Measurements from ENCODE around the gene REPIN1.

REPIN1 gene

DNA sequence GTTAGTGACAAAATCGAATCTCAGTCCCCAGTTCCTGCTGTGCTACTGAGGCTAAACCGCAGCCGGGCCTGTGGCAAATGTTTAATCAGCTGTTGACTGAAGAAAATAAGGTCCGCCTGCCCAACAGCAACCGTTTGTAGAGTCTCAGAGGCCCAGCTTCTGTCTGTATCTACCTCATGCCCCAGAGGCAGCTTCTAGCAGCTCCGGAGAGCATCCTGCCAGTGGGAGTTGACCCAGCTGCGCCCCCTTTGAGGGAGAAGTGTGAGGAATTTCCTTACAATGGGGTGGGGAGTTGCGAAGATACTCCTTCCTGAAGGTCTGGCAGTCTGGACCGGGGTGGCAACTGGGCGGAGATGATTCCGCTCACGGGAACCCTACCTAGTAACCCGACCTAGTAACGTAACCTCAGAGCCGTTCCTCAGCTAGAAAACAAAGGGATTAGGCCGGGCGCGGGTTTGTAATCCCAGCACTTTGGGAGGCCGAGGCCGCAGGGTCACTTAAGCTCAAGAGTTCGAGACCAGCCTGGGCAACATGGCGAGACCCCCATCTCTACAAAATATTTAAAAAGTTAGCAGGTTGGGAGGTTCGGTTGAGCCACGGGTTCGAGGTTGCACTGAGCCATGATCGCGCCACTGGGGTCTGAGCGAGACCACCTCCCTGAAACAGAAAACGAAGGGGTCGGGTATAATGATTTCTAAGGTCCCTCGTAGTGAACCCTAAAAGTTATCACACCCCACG, 9.7 kb downstream of the REPIN1 start (continued):
- TF ChIP-seq ZNF239 (tag by site-specific recombination; IDR thresholded peaks at IDR 0.05) (no peak), PRDM4 (tag by site-specific recombination; IDR thresholded peaks at IDR 0.05) (no peak), ZNF155 (tag by site-specific recombination; IDR thresholded peaks at IDR 0.05) (no peak), KLF7 (tag by site-specific recombination; IDR thresholded peaks at IDR 0.05; ENCODE audit: borderline replicate concordance) (no peak; the same call in 1 of the 2 replicates), ZNF513 (tag by site-specific recombination; IDR thresholded peaks at IDR 0.05) (no peak), ZNF837 (tag by site-specific recombination; IDR thresholded peaks at IDR 0.05) (no peak), ZBTB49 (tag by site-specific recombination; IDR thresholded peaks at IDR 0.05; ENCODE audit: low read depth) (no peak), ZNF610 (tag by site-specific recombination; IDR thresholded peaks at IDR 0.05; ENCODE audit: borderline replicate concordance) (no peak), ZNF354C (tag by site-specific recombination; IDR thresholded peaks at IDR 0.05; ENCODE audit: borderline replicate concordance, low read depth) (no peak), SCRT2 (tag by site-specific recombination; IDR thresholded peaks at IDR 0.05) (no peak), ZNF114 (tag by site-specific recombination; IDR thresholded peaks at IDR 0.05) (no peak), FEZF1 (tag by site-specific recombination; IDR thresholded peaks at IDR 0.05) (no peak), GLI4 (tag by site-specific recombination; IDR thresholded peaks at IDR 0.05) (no peak), ZBTB48 (tag by site-specific recombination; IDR thresholded peaks at IDR 0.05) (peak; percentile 83), ZNF792 (tag by site-specific recombination; IDR thresholded peaks at IDR 0.05) (no peak), ZNF626 (tag by site-specific recombination; IDR thresholded peaks at IDR 0.05) (no peak), ZNF23 (tag by site-specific recombination; IDR thresholded peaks at IDR 0.05; ENCODE audit: borderline replicate concordance) (no peak), OSR2 (tag by site-specific recombination; IDR thresholded peaks at IDR 0.05) (peak; percentile 91), ZNF37A (tag by site-specific recombination; IDR thresholded peaks at IDR 0.05) (no peak), ZNF791 (tag by site-specific recombination; IDR thresholded peaks at IDR 0.05) (no peak)
- TF ChIP-seq, protein P1, sequence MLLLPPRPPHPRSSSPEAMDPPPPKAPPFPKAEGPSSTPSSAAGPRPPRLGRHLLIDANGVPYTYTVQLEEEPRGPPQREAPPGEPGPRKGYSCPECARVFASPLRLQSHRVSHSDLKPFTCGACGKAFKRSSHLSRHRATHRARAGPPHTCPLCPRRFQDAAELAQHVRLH (tag by site-specific recombination; IDR thresholded peaks at IDR 0.05): no peak
- TF ChIP-seq, protein P2, sequence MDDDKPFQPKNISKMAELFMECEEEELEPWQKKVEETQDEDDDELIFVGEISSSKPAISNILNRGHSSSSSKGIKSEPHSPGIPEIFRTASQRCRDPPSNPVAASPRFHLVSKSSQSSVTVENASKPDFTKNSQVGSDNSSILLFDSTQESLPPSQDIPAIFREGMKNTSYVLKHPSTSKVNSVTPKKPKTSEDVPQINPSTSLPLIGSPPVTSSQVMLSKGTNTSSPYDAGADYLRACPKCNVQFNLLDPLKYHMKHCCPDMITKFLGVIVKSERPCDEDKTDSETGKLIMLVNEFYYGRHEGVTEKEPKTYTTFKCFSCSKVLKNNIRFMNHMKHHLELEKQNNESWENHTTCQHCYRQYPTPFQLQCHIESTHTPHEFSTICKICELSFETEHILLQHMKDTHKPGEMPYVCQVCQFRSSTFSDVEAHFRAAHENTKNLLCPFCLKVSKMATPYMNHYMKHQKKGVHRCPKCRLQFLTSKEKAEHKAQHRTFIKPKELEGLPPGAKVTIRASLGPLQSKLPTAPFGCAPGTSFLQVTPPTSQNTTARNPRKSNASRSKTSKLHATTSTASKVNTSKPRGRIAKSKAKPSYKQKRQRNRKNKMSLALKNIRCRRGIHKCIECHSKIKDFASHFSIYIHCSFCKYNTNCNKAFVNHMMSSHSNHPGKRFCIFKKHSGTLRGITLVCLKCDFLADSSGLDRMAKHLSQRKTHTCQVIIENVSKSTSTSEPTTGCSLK (tag by site-specific recombination; IDR thresholded peaks at IDR 0.05): no peak
- TF ChIP-seq, protein P3, sequence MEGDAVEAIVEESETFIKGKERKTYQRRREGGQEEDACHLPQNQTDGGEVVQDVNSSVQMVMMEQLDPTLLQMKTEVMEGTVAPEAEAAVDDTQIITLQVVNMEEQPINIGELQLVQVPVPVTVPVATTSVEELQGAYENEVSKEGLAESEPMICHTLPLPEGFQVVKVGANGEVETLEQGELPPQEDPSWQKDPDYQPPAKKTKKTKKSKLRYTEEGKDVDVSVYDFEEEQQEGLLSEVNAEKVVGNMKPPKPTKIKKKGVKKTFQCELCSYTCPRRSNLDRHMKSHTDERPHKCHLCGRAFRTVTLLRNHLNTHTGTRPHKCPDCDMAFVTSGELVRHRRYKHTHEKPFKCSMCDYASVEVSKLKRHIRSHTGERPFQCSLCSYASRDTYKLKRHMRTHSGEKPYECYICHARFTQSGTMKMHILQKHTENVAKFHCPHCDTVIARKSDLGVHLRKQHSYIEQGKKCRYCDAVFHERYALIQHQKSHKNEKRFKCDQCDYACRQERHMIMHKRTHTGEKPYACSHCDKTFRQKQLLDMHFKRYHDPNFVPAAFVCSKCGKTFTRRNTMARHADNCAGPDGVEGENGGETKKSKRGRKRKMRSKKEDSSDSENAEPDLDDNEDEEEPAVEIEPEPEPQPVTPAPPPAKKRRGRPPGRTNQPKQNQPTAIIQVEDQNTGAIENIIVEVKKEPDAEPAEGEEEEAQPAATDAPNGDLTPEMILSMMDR (tag by site-specific recombination; IDR thresholded peaks at IDR 0.05): peak; percentile 71
- TF ChIP-seq, protein P4, sequence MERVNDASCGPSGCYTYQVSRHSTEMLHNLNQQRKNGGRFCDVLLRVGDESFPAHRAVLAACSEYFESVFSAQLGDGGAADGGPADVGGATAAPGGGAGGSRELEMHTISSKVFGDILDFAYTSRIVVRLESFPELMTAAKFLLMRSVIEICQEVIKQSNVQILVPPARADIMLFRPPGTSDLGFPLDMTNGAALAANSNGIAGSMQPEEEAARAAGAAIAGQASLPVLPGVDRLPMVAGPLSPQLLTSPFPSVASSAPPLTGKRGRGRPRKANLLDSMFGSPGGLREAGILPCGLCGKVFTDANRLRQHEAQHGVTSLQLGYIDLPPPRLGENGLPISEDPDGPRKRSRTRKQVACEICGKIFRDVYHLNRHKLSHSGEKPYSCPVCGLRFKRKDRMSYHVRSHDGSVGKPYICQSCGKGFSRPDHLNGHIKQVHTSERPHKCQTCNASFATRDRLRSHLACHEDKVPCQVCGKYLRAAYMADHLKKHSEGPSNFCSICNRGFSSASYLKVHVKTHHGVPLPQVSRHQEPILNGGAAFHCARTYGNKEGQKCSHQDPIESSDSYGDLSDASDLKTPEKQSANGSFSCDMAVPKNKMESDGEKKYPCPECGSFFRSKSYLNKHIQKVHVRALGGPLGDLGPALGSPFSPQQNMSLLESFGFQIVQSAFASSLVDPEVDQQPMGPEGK (tag by site-specific recombination; IDR thresholded peaks at IDR 0.05): peak; percentile 41
